Measurements from ENCODE around the gene JMJD6.

GRCh38 chr17:76682296-76682695 is 44.1 kb downstream of the JMJD6 start:
- TF ChIP-seq POLR2AphosphoS5 (IDR thresholded peaks at IDR 0.05): no peak
- no peak for TF ChIP-seq CTCF (IDR thresholded peaks at IDR 0.05)
